ENCODE data around the gene NCF1.
"Not testable (repeated sequence)": the region's sequence is repeated elsewhere in the genome, so short reads cannot be mapped to it uniquely, and the experiment has no call there.

Gene NCF1

DNA sequence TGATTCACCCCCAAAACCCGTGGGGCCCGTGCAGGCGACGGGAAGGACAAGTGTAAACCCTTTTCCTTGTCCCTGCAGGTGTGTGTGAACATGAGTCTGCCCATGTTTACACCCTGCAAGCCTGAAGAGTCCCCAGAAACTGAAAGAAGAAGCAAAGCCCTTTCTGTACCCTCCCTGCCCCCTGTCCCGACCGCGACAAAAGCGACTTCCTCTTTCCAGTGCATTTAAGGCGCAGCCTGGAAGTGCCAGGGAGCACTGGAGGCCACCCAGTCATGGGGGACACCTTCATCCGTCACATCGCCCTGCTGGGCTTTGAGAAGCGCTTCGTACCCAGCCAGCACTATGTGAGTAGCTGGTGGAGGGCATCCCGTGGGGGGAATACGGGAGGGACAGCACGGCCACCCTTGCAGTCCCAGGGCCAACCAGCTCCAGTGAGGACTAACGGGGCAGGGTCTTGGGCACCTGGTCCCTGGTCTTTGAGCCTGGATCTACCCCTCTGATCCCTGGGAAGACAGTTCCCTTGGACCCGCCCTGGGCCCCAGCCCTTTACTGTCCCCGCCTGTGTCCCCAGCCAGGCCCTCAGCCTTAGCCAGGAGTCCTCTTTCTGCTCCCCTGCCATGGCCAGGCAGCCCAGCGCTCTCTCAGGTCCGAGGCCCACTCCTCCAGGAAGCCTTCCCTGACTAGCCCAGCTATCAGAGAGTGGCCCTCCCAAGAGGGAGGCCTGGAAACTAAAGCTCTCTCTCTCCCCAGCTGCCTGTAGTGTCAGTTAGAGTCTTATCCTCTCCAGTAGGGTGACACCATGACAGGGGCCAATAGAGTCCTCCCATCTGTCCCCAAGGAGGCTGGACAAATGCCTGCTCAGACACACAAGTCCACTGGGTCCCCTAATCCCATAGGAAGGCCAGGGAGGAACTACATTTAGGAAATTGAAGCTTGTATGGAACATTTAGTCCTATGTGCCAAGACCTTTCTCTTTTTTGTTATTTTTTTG lies at the start of gene NCF1:
Gene NCF1, plus strand, starts transcription at position 252 of the 991 bp plus-strand sequence. Its CDS starts 21 bp downstream, at position 273.
- DNase-seq (ENCODE audit: low spot score): not testable (repeated sequence)

DNA sequence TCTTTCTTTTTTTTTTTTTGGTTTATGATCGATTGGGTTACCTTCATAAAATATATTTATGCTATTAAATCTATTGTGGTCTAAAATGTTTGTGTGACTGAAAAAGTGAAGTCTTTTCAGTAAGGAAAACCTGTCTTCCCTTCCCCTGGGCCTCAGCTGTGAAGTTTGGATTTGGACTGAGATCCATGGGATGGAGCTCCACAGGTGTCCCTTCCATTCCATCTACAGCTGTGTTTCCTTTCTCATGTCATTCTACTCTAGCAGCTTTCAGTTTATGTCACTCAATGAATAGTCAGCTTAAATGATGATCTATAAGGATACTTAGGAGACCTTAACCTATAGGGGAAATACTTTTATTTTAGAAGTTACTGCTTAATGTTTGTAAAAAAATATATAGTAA lies 48.0 kb upstream of the NCF1 start:
- no peak for DNase-seq (ENCODE audit: low spot score)

DNA sequence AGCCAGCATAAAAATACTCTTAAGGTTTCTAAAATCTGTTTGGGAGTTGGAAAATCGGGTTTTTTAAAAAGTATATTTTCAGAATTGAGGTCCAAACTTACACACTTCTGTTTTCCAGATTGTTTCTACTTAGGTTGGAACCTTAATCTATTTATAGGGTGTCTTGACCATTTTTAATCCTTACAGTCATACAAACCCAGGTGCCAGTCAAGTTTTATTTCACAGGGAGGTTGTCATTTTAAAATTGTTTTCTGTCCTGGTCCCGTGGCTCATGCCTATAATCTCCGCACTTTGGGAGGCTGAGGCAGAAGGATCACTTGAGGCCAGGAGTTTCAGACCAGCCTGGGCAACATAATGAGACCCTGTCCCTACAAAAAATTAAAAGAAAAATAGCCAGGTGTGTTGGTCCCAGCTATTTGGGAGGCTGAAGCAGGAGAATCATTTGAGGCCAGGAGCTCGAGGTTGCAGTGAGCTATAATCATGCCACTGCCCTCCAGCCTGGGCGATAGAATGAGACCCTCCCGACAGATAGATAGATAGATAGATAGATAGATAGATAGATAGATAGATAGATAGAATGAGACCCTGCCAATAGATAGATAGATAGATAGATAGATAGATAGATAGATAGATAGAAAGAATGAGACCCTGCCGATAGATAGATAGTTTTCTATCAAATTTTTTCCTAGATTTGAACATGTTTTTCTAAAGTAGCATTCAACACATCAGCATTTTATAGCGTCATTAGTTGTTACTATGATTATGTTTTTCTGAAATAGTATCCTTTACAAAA lies 47.3 kb upstream of the NCF1 start:
- no peak for DNase-seq (ENCODE audit: low spot score)

DNA sequence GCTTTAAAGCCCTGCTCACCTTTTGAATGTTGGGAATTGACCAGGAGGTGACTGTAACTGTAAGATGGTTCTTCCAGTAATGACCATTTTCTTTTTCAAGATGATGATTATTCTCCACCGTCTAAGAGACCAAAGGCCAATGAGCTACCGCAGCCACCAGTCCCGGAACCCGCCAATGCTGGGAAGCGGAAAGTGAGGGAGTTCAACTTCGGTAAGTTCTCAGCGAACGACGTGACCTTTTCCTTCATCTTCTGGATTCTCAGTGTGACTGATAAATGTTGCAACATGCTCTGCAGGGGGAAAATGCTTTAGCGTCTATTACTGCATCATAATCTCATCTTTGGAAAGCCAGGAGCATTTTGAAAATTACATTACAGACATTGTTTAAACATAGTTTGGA lies 45.1 kb upstream of the NCF1 start:
- not testable (repeated sequence) for DNase-seq (ENCODE audit: low spot score)

DNA sequence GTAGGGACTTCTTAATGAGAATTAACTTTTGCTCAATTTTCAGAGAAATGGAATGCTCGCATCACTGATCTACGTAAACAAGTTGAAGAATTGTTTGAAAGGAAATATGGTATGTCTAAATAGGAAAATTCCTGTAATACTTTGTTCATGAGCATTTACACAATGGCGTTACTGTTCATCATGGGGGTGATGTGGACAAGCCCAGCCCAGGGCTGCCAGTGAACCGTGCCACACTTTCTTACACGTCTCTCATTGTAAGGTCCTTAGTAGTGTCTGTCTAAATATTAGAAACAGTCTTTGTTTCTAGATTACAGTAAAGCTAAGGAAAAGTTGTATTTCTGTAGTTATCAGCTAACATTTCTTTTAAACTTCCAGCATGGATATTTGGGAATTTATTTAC lies 43.6 kb upstream of the NCF1 start:
- not testable (repeated sequence) for DNase-seq (ENCODE audit: low spot score)

DNA sequence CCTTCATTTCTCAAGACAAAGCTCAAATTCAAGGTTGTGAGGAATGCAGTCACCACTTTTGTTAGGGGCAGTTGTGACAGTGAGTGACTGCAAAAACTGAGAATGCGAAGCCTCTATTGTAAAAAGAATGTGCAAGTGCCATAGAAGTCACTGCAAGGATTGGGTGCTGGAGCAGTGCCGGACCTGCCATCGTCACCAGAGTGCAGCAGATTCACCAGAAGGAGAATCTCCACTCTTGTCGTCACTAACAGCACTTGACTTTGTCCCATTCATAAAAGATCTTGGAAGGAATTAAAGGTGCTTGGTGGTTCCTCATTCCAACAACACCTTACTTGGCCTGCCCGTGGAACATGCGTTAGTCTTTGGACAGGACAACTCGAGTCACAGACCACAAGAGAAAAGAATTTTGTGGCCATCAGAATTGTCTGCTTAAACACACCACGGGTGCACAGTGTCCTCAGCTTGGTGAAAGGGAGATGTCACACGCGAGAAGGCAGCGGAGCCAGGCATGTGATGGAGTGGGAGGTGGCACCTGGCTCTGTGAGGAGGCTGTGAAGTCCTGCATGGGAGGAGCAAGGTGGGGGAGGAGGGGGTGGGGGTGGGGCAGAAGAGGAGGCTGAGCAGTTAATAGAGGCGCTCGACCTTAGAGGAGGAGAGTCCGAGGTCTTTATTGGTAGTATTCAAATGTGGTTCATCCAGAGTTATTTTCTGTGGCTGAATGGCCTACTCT lies 33.7 kb upstream of the NCF1 start:
- DNase-seq (ENCODE audit: low spot score): not testable (repeated sequence)

DNA sequence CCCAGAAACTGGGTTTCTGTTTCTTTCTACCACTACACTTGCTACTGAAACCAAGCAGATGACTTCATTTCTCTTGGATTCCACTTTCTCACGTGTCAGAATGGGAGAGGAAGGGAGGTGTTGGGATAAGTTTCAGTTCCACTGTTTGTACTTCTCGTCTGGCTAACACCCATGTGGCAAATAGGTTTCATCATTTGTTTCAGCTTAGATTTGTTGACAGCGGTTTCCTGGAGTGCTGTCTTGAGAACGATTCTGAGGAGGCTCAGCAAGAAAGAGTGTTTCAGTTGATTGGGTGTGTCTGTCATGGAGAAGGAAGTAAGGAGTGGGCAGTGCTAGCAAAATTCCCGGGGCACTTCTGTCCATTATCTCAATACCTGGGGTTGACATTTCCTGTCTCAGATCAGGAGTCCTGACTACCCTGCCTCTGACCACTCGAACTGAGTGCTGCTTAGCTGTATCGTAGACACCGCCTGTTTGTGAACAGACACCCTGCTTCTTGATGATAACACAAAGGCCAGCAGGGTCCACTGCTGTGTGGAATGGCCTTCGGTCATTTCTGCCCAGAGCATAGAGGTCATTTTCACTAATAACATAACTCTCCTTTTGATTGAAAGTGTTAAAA lies 29.8 kb upstream of the NCF1 start:
- DNase-seq (ENCODE audit: low spot score): not testable (repeated sequence)

DNA sequence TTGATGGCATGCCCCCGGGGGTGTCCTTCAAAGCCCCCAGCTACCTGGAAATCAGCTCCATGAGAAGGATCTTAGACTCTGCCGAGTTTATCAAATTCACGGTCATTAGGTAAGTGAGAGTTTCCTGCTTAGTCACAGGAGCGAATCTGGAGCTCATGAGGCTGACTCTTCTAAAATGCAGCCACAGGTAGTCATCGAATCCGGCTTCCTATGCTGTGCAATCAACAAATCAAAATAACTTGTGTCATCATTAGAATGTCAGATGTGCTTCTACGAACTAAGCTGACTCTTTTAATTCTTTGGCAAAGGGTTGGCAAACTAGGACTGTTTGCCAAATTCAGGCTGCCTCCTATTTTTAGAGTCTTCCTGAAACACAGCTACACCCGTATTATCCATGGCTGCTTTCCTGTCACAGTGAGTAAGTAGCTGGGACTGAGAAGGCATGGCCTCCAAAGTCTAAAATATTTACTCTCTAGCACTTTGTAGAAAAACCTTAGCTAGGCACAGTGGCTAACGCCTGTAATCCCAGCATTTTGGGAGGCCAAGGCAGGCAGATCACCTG lies 19.8 kb upstream of the NCF1 start:
- not testable (repeated sequence) for DNase-seq (ENCODE audit: low spot score)

DNA sequence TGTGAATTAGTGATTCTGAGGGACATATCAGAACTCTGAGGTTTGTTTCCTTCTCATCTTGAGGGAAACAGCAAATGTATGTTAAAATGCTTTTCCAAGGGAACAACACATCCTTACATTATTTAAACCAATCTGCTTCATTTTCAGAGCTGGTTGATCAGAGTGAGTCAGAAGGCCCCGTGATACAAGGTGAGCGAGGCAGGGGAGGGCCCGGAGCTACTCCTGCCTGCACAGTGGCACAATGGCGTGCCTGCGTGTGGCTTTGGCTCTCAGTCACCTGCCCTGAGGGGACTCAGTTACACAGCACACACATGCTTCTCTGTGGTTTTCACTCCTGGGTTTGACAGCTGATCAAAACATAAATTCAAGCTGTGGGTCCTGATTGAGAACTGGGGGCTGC lies 17.1 kb upstream of the NCF1 start:
- not testable (repeated sequence) for DNase-seq (ENCODE audit: low spot score)

DNA sequence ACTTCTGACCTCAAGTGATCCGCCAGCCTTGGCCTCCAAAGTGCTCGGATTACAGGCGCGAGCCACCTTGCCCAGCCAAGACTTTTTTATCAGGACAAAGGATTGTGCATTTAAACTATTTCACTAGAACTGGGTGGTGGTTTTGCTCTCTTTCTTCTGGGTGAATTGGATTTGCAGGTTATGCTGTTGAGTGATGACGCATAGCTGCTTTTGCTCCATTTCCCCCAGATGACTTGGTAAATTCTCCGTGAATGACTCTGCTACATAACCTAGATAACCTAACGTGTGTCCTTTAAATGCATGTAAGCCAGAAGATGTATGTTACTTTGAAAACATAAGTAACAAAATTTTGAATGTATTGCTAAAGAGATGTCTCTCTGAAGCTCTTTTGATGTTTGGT lies 15.5 kb upstream of the NCF1 start:
- not testable (repeated sequence) for DNase-seq (ENCODE audit: low spot score)

DNA sequence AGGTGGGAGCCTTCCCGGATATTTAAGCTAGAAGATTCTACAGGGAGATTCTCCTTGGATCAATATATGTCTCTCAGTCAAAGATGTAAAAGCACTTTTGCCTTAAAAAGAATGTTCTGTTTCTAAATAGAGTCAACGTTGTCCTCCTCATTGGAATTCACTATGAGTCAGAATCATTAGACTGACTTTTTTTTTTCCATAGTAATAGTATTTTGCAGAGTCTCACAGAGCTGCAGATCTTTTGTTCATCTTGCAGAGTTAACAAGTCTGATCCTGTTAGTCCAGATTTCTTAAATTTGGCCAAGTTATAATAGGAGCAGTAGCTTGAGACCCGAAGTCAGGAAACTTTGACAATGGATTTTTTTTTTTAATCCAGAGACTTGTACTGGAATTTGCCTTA lies 14.8 kb upstream of the NCF1 start:
- not testable (repeated sequence) for DNase-seq (ENCODE audit: low spot score)

DNA sequence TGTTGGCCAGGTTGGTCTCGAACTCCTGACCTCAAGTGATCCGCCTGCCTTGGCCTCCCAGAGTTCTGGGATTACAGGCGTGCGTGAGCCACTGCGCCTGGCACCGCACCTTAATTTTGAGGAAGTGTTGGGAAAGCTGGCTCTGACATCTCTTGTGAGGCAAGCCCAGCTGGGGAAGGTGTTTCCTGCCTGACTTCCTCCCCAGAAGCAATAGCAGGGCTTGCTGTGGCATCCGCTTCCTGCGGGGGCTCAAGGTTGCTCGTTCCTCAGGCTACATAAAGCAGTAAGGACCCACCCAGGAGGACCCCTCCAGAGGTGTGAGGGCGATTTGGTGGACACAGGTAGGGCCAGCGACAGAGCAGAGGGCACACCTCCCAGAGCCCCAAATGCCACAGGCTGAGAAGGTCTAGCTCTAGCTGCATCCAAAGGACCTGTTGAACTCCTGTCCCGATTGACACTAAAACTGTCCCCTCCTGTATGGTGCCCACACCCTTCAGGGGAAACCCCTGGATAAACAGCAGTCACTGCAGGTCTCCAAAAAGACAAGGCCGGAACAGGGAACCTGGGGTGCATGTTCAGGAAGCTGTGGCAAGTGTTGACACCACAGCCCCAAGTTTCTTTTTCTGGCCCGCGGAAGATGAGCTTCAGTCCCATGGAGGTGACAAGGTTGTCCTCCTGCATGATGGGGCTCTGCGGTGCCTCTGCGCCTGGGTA lies 8.4 kb upstream of the NCF1 start:
- not testable (repeated sequence) for DNase-seq (ENCODE audit: low spot score)

DNA sequence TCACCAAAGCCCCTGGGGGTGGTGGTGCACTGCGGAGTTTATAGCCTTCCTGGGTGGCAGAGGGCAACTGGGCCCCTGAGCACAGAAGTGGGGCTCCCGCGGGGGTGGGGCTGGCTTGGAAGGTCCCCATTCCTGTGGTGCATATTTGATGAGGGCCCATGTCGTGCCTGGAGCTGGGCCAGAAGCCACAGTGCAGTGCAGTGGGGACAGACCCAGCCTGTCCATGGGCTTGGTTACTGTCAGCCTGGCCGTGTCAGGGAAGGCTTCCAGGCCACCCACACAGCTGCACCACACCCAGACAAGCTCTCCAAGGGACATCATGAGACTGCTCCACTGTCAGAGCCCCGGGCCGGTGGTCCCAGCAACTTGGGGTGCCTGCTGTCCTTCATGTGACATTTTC lies 7.3 kb upstream of the NCF1 start:
- DNase-seq (ENCODE audit: low spot score): not testable (repeated sequence)

DNA sequence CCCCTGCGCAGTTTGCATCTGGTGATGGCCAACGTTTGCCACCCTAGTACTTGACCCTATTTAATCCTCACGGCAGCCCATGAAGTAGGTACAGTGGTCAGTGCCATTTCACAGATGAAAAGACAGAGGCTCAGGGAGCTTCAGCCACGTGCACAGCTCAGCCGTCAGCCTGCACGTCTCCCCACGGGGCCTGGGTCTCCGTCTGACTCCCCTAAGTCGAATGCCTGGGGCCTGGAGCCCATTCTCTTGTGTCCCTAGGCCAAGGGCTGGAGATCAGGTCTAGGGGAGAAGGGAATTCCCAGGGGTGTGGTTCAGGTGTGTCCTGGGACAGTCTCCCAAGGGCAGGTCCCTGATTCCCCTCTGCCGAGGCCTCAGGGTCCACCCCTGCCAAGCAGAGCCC lies 6.8 kb upstream of the NCF1 start:
- DNase-seq (ENCODE audit: low spot score): not testable (repeated sequence)

DNA sequence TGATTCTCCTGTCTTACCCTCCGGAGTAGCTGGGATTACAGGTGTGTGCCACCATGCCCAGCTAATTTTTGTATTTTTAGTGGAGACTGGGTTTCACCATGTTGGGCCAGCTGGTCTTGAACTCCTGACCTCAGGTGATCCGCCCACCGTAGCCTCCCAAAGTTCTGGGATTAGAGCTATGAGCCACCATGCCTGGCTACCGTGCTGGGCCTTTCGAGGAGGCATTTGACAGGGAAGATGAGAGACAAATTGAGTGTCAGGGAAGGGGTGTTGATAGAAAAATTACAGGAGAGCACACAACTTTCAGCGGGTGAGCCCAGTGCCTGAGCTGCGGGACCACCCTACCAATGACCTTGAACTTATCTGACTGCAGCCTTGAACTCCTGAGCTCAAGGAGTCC lies 3.7 kb upstream of the NCF1 start:
- not testable (repeated sequence) for DNase-seq (ENCODE audit: low spot score)

DNA sequence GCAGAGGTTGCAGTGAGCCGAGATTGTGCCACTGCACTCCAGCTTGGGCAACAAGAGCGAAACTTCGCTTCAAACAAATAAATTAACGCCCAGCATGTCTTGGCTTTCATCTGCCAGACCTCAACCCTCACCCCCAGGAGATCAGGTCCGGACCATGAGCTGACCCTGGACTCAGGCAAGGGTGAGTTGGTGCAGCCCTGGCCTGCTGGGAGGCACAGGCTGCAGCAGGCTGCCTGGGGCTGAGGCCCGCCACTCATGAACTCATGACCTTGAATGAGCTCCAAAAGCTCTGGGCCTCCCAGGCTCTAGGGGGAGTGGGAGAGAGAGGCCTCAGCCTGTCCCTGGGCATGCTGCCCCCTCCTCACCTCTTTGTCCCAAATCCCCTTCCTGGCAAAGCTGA lies 1.7 kb upstream of the NCF1 start:
- DNase-seq (ENCODE audit: low spot score): not testable (repeated sequence)

DNA sequence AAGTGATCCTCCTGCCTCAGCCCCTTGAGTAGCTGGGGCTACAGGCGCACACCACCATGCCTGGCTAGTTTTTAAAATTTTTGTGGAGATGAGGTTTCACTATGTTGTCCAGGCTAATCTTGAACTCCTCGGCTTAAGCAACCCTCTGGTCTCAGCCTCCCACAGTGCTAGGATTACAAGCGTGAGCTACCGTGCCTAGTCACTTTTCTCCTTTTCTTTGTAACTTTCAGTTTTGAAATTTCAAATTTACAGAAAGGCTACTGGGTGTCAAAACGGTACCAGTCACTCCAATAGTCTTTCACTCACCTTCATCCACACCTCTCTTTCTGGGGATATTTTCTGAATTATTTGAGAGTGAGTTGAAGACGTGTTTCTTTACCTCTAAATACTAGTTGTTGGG lies 1.3 kb downstream of the NCF1 start:
- DNase-seq (ENCODE audit: low spot score): not testable (repeated sequence)

DNA sequence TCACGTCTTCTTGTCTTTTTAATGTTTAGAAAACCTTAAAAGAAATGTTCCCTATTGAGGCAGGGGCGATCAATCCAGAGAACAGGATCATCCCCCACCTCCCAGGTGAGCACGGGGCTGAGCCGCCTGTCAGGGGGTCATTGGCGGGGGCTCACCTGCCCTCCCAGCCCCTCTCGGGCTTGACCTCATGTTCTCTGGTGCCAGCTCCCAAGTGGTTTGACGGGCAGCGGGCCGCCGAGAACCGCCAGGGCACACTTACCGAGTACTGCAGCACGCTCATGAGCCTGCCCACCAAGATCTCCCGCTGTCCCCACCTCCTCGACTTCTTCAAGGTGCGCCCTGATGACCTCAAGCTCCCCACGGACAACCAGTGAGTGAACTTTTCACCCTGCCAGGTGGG lies 5.2 kb downstream of the NCF1 start:
- not testable (repeated sequence) for DNase-seq (ENCODE audit: low spot score)

DNA sequence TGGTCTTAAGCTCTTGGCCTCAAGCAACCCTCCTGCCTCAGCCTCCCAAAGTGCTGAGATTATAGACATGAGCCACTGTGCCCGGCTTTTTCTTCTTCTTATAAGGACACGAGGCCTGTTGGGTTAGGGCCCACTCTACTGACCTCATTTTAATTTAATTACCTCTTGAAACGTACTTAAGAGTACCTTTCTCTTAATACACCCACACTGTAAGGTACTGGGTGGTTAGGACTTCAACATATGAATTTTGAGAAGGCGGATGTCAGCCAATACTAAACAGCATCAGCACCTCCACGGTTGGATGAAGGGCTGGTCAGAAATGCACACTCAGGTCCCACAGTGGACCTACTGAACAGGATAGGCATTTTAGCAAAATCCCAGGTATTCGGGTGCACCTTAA lies 7.9 kb downstream of the NCF1 start:
- DNase-seq (ENCODE audit: low spot score): not testable (repeated sequence)

DNA sequence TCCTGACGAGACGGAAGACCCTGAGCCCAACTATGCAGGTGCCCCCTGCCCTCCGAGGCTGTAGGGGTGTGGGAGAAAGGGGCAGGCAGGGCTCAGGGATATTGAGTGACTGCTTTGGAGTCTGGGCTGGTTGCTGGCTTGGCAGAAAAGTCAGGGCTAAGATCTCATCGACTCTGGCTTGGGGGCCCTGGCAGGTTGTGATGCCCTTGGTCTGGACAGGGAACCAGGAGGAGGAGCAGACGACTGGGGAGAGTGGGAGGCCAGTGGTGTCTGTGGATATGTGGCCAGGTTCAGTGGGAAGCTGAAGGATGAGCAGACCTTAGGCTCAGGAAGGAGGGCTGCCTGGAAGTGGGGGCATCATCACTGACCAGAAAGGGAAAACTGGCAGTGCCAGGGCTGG lies 9.8 kb downstream of the NCF1 start:
- not testable (repeated sequence) for DNase-seq (ENCODE audit: low spot score)
